Measurements from ENCODE around the gene SPATA17. TPM values are rescaled to one million over a fixed set of nuclear protein-coding genes. Genes with fewer than 3 reads are reported as not detected.

The SPATA17 gene
- total RNA-seq, 2 donors from 2014 or later = 0.96 to 6.4 TPM

GRCh38 chr1:217647791-217648190, 16.6 kb downstream of the SPATA17 start:
- no peaks in the 10 kb centered on the region for H3K36me3 ChIP-seq

GRCh38 chr1:217650674-217651073, 19.5 kb downstream of the SPATA17 start:
- Histone ChIP-seq H3K9me3 (no peaks in the 10 kb centered on the region), H3K27me3 (replicated peaks; ENCODE audit: insufficient read depth) (no peaks in the 10 kb centered on the region), H3K27ac (no peak overlapping the region), H3K4me3 (no peak overlapping the region), H3K4me1 (replicated peaks) (no peaks in the 10 kb centered on the region), H3K36me3 (no peaks in the 10 kb centered on the region)
- WGBS = 94% methylated on average over 4 of the region's 4 CpGs
- intact Hi-C loops (cut with DNase I) = no loop called here
- no peak for TF ChIP-seq CTCF (IDR thresholded peaks at IDR 0.05)
- no peak for DNase-seq (ENCODE audit: low spot score)

More at GRCh38 chr1:217647791-217648190, 16.6 kb downstream of the SPATA17 start:
- WGBS = 82% methylated on average over 13 of the region's 13 CpGs
- DNase-seq (ENCODE audit: low spot score) = no peak
- Histone ChIP-seq H3K9me3 (no peaks in the 10 kb centered on the region), H3K4me1 (replicated peaks) (no peaks in the 10 kb centered on the region), H3K27me3 (replicated peaks; ENCODE audit: insufficient read depth) (no peaks in the 10 kb centered on the region), H3K27ac (no peak overlapping the region), H3K4me3 (no peak overlapping the region)
- intact Hi-C loops (cut with DNase I) = no loop called here
- no peak for TF ChIP-seq CTCF (IDR thresholded peaks at IDR 0.05)
- no peak for TF ChIP-seq POLR2A (IDR thresholded peaks at IDR 0.05)
- TF ChIP-seq POLR2AphosphoS5 (IDR thresholded peaks at IDR 0.05) = no peak

- WGBS = 55% methylated on average over 5 of the region's 5 CpGs
- H3K27me3 ChIP-seq (replicated peaks; ENCODE audit: insufficient read depth) = no peaks in the 10 kb centered on the region
- H3K9me3 ChIP-seq = no peaks in the 10 kb centered on the region
- no peak overlapping the region for H3K4me3 ChIP-seq
- no peak for DNase-seq (ENCODE audit: low spot score)
- H3K36me3 ChIP-seq = no peaks in the 10 kb centered on the region
- TF ChIP-seq CTCF (IDR thresholded peaks at IDR 0.05) = peak in 2 of 4 experiments; percentile 29 to 54
- TF ChIP-seq POLR2AphosphoS5 (IDR thresholded peaks at IDR 0.05) = no peak
- H3K27ac ChIP-seq = no peak overlapping the region
- intact Hi-C loops (cut with DNase I) = no loop called here
- H3K4me1 ChIP-seq (replicated peaks) = no peaks in the 10 kb centered on the region
Measured at GRCh38 chr1:217660353-217661062, 29.4 kb downstream of the SPATA17 start.

- no peak for DNase-seq (ENCODE audit: low spot score)
- no peaks in the 10 kb centered on the region for H3K4me1 ChIP-seq (replicated peaks)
- H3K27me3 ChIP-seq (replicated peaks; ENCODE audit: insufficient read depth) = no peaks in the 10 kb centered on the region
- intact Hi-C loops (cut with DNase I) = no loop called here
- H3K9me3 ChIP-seq = no peaks in the 10 kb centered on the region
- H3K36me3 ChIP-seq = no peaks in the 10 kb centered on the region
- no peak overlapping the region for H3K27ac ChIP-seq
- no peak for TF ChIP-seq POLR2A (IDR thresholded peaks at IDR 0.05)
- TF ChIP-seq POLR2AphosphoS5 (IDR thresholded peaks at IDR 0.05) = no peak
- TF ChIP-seq CTCF (IDR thresholded peaks at IDR 0.05) = no peak
- H3K4me3 ChIP-seq = no peak overlapping the region
Measured at GRCh38 chr1:217661407-217661806, 30.3 kb downstream of the SPATA17 start.

GRCh38 chr1:217668351-217668940, 37.3 kb downstream of the SPATA17 start:
- H3K36me3 ChIP-seq = no peaks in the 10 kb centered on the region
- TF ChIP-seq POLR2AphosphoS5 (IDR thresholded peaks at IDR 0.05) (no peak), CTCF (IDR thresholded peaks at IDR 0.05) (no peak), POLR2A (IDR thresholded peaks at IDR 0.05) (no peak)
- H3K4me1 ChIP-seq (replicated peaks) = no peaks in the 10 kb centered on the region
- no peaks in the 10 kb centered on the region for H3K27me3 ChIP-seq (replicated peaks; ENCODE audit: insufficient read depth)
- H3K4me3 ChIP-seq = no peak overlapping the region
- 72% methylated on average over 2 of the region's 2 CpGs for WGBS
- no peaks in the 10 kb centered on the region for H3K9me3 ChIP-seq
- no peak for DNase-seq (ENCODE audit: low spot score)
- intact Hi-C loops (cut with DNase I) = no loop called here
- H3K27ac ChIP-seq = no peak overlapping the region

All from prostate gland (tissue), 2 donors.